Smooth muscle cell (in vitro differentiated cells): Measurements from ENCODE around the gene POLR1C. TPM values are rescaled to one million over a fixed set of nuclear protein-coding genes. Genes with fewer than 3 reads are reported as not detected.
"Not testable (repeated sequence)": the region's sequence is repeated elsewhere in the genome, so short reads cannot be mapped to it uniquely, and the experiment has no call there.

Experiments
- DNase-seq: peaks from one replicate; lab custom pipeline; 2025; ENCODE audit not compliant: unreplicated experiment; lab: John Stamatoyannopoulos, UW
- H2AFZ ChIP-seq: fragments of 200-600 bp; sonication (generic); 2 replicates; pipeline ENCODE4 v1.6.0; 2016; ENCODE audit warnings: antibody characterized with exemption, low read depth, mild to moderate bottlenecking
- H3F3A ChIP-seq: fragments of 200-600 bp; sonication (generic); 2 replicates; pipeline ENCODE4 v1.6.0; 2017; ENCODE audit warnings: antibody characterized with exemption, low read depth
- H3K27ac ChIP-seq: fragments of 200-600 bp; sonication (generic); 2 replicates; pipeline ENCODE4 v1.5.1; 2016; ENCODE audit warnings: low read depth, mild to moderate bottlenecking
- H3K27me3 ChIP-seq: fragments of 200-600 bp; sonication (generic); 2 replicates; pipeline ENCODE4 v1.6.1; 2016; ENCODE audit warnings: low read depth, mild to moderate bottlenecking
- H3K36me3 ChIP-seq: fragments of 200-600 bp; sonication (generic); 2 replicates; pipeline ENCODE4 v1.5.1; 2016; ENCODE audit warnings: low read depth
- H3K4me1 ChIP-seq: fragments of 200-600 bp; sonication (generic); 2 replicates; pipeline ENCODE4 v1.5.1; 2016; ENCODE audit warnings: low read depth
- H3K4me2 ChIP-seq: fragments of 200-600 bp; sonication (generic); 2 replicates; pipeline ENCODE4 v1.6.0; 2016; ENCODE audit warnings: mild to moderate bottlenecking
- H3K4me3 ChIP-seq: fragments of 200-600 bp; sonication (generic); 2 replicates; pipeline ENCODE4 v1.5.1; 2016; ENCODE audit warnings: mild to moderate bottlenecking
- H3K79me2 ChIP-seq: fragments of 200-600 bp; sonication (generic); 2 replicates; pipeline ENCODE4 v1.6.0; 2016; ENCODE audit warnings: low read depth, mild to moderate bottlenecking
- H3K9ac ChIP-seq: fragments of 200-600 bp; sonication (generic); 2 replicates; pipeline ENCODE4 v1.6.0; 2016; ENCODE audit warnings: low read depth
- H3K9me3 ChIP-seq: fragments of 200-600 bp; sonication (generic); replicated peaks from 2 replicates; pipeline ENCODE4 v1.5.1; 2016; ENCODE audit warnings: low read depth
- H4K20me1 ChIP-seq: fragments of 200-600 bp; sonication (generic); 2 replicates; pipeline ENCODE4 v1.6.0; 2016; ENCODE audit warnings: low read depth
- CTCF ChIP-seq: fragments of 200-600 bp; sonication (generic); IDR thresholded peaks from 2 replicates; pipeline ENCODE4 v1.5.1; 2017; ENCODE audit warnings: borderline replicate concordance, mild to moderate bottlenecking, antibody characterized with exemption; ENCODE audit not compliant: insufficient read depth, poor library complexity, severe bottlenecking
- whole genome bisulfite sequencing: methylation state at CpG from one replicate; pipeline ENCODE4 v1.1.7; 2016; ENCODE audit warnings: low lambda C conversion rate; 5-methylcytosine and 5-hydroxymethylcytosine counted together
- polyA plus RNA-seq: library from polyadenylated mRNA; unstranded; fragments of >200 nt; fragmentation: Nextera tagmentation; extraction: Ambion mirVana; gene quantifications from 2 replicates; pipeline ENCODE4 v1.2.1, GENCODE V29; 2016
- total RNA-seq: library from RNA; depleted of rRNA; stranded (reverse); fragments of >200 nt; gene quantifications from 2 replicates; pipeline ENCODE4 v1.2.3, GENCODE V29; 2014

The POLR1C gene
- total and polyA plus RNA-seq, 2 experiments from 2014 or later = 21.0 to 27.0 TPM

- WGBS = 92% methylated on average over 10 of the region's 10 CpGs
- no peak for DNase-seq
- H3K27ac ChIP-seq = no peak overlapping the region
- no peak overlapping the region for H3K4me3 ChIP-seq
- H3K9ac ChIP-seq = no peak overlapping the region
- H2AFZ ChIP-seq = no peak overlapping the region
- no peaks in the 10 kb centered on the region for H3K79me2 ChIP-seq
- H3K27me3 ChIP-seq = no peaks in the 10 kb centered on the region
- no peak for TF ChIP-seq CTCF
- no peaks in the 10 kb centered on the region for H4K20me1 ChIP-seq
- H3K4me2 ChIP-seq = no peak overlapping the region
- H3K9me3 ChIP-seq = no peaks in the 10 kb centered on the region
- peaks cover 31% of the 10 kb centered on the region for H3K36me3 ChIP-seq
- H3K4me1 ChIP-seq = no peaks in the 10 kb centered on the region
- H3F3A ChIP-seq = peaks cover 5% of the 10 kb centered on the region
These were observed 7.6 kb downstream of the POLR1C start for GRCh38 chr6:43524483-43524961.

GRCh38 chr6:43532201-43532600 is 15.3 kb downstream of the POLR1C start:
- Histone ChIP-seq H4K20me1 (no peaks in the 10 kb centered on the region), H3K4me3 (no peak overlapping the region), H3K9ac (no peak overlapping the region), H3K4me1 (no peaks in the 10 kb centered on the region), H3K27ac (peak overlapping the region; percentile 7), H2AFZ (no peak overlapping the region), H3K79me2 (no peaks in the 10 kb centered on the region), H3K4me2 (no peak overlapping the region), H3F3A (no peaks in the 10 kb centered on the region), H3K9me3 (no peaks in the 10 kb centered on the region), H3K36me3 (peaks cover 12% of the 10 kb centered on the region), H3K27me3 (no peaks in the 10 kb centered on the region)
- 83% methylated on average over 1 of the region's 1 CpG for WGBS
- no peak for TF ChIP-seq CTCF
- DNase-seq = no peak

- not testable (repeated sequence) for H3K36me3 ChIP-seq, H3K27me3 ChIP-seq, H3K4me2 ChIP-seq, H2AFZ ChIP-seq, H3K27ac ChIP-seq, H3K4me1 ChIP-seq, H4K20me1 ChIP-seq, H3K9ac ChIP-seq, DNase-seq, H3K4me3 ChIP-seq, H3K79me2 ChIP-seq, H3F3A ChIP-seq, H3K9me3 ChIP-seq
- WGBS = over 99% methylated on average over 17 of the region's 17 CpGs
These were observed 22.1 kb downstream of the POLR1C start for GRCh38 chr6:43538986-43539385.

- H3F3A ChIP-seq, H3K27me3 ChIP-seq, H3K79me2 ChIP-seq, H2AFZ ChIP-seq, H3K36me3 ChIP-seq, H3K27ac ChIP-seq, DNase-seq, H3K4me3 ChIP-seq, H3K4me1 ChIP-seq, H3K9me3 ChIP-seq, H4K20me1 ChIP-seq, H3K4me2 ChIP-seq, H3K9ac ChIP-seq: not testable (repeated sequence)
- WGBS = 99% methylated on average over 20 of the region's 20 CpGs
These were observed 22.5 kb downstream of the POLR1C start for GRCh38 chr6:43539409-43539808.

GRCh38 chr6:43540507-43540906 is 23.6 kb downstream of the POLR1C start:
- H3K4me1 ChIP-seq = no peaks in the 10 kb centered on the region
- no peaks in the 10 kb centered on the region for H3K9me3 ChIP-seq
- no peaks in the 10 kb centered on the region for H3F3A ChIP-seq
- no peak overlapping the region for H3K4me2 ChIP-seq
- no peaks in the 10 kb centered on the region for H3K36me3 ChIP-seq
- no peak for DNase-seq
- WGBS = over 99% methylated on average over 5 of the region's 5 CpGs
- H3K9ac ChIP-seq = no peak overlapping the region
- no peak overlapping the region for H3K4me3 ChIP-seq
- no peak for TF ChIP-seq CTCF
- no peaks in the 10 kb centered on the region for H3K79me2 ChIP-seq
- no peak overlapping the region for H2AFZ ChIP-seq
- no peaks in the 10 kb centered on the region for H4K20me1 ChIP-seq
- no peak overlapping the region for H3K27ac ChIP-seq
- H3K27me3 ChIP-seq = no peaks in the 10 kb centered on the region
